Activated CD4-positive, alpha-beta T cell treated with anti-CD3 and anti-CD28 coated beads, Interleukin-2, Interleukin-4, amounts not matched to agents 100 ng/mL and 50 ng/mL, durations not matched to agents 16 hours and 8 hours (primary cell): ENCODE results near the gene CD200R1L.

Experiments used
- DNase-seq: peaks from one replicate; pipeline ENCODE4 v3.0.0-alpha.2; 2020; ENCODE audit warnings: low spot score

CD200R1L gene

DNA sequence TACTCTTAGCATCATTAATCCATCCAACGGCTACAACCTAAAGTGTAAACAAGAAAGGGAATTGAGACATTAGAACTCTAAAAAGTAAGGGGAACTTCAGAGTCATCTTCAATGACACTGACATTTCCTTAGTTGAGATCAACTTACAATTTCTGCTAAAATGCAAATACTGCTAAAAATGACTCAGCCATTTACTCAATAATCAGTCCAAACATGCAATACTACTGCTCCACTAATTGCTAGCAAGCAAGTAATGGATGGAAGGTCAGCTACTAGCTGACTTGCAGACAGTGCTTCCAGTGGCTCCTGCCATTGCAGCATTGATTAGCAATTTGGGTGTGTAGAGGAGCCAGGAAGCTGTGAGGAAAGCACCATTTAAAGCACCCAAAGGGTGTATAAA lies 28.4 kb downstream of the CD200R1L start:
- no peak for DNase-seq

DNA sequence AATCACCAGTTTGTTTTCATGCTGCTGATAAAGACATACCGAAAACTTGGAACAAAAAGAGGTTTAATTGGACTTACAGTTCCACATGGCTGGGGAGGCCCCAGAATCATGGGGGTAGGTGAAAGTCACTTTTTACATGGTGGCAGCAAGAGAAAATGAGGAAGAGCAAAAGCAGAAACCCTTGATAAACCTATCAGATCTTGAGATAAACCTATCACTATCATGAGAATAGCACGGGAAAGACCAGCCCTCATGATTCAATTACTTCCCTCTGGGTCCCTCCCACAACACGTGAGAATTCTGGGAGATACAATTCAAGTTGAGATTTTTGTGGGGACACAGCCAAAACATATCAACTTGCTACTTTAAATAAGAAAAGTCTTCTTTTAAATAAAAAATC lies 28.9 kb downstream of the CD200R1L start:
- DNase-seq, result no peak

DNA sequence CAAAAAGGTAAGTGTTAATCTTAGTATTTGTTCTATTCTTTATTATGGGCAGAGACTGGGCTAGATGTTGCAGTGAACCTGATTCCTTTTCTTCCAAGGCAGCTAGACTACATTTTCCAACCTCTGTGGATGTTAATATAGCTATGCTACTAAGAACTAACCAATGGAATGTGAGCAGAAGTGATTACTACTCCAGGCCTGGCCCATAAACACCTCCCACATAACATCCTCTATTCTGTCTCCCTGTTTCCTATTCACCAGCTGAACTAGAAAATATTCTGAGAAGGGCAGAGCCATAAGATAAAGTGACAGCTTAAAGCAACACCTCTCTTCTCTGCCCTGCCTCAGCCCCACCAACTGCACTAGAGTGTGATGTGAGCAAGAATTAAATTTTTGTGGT lies 29.4 kb downstream of the CD200R1L start:
- no peak for DNase-seq

- no peak for DNase-seq
Observed at GRCh38 chr3:112815981-112816380, 30.7 kb downstream of the CD200R1L start.

DNA sequence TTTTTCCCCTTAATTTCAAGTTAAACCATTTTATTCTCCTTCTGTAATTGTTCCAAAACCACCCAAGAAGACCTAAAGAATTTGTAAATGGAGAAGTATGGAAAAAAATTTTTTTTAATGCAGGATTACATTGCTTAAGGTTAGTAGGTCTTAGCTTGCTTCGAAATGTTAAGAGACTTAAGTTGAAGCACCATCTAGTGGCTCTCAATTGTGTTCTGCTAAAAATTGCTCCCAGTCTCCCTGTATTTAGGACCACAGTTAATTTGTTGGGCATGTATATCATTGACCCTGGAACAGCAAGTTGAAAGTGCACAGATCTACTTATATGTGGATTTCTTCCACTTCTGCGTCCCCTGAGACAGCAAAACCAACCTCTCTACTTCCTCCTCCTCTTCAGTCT lies 32.4 kb downstream of the CD200R1L start:
- no peak for DNase-seq

DNA sequence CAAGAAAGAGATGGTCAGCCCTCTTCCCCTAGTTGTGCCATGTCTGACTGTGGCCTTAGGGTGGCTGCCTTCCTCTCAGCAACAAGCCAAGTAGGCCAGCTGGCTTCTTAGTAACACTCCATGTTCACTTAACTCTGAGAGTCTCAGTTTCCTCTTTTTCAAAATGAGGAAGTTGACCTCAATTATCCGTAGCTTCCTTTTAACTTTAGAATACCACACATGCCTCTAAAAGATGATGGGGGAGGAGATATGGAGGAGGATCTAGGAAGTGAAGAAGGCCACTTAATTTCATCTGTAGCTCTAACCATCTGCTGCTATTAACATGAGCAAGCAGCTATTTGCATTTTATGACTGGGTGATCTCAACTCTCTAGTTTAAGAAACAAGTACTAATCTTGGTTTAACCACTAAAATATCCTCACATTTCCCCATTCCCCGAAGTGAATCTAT lies 32.9 kb downstream of the CD200R1L start:
- DNase-seq, result no peak

DNA sequence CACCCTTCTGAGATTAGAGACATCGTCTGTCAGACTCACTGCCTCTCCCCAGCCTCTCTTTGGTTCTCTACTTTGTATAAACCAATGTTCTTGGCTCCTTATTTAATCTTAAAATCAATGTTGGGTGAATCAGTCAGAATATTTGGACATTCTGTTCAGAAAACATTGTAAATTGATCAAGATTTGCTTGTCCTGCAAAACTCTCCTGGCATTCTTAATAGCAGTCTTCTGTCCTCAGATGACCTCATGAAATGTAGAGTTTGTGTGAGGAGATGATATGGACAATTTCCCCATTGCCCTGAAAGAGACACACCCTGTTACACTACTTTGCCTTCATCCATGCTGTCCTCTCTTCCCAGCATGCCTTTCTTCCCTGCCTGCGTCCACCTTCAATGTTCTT lies 33.6 kb downstream of the CD200R1L start:
- DNase-seq, result no peak

DNA sequence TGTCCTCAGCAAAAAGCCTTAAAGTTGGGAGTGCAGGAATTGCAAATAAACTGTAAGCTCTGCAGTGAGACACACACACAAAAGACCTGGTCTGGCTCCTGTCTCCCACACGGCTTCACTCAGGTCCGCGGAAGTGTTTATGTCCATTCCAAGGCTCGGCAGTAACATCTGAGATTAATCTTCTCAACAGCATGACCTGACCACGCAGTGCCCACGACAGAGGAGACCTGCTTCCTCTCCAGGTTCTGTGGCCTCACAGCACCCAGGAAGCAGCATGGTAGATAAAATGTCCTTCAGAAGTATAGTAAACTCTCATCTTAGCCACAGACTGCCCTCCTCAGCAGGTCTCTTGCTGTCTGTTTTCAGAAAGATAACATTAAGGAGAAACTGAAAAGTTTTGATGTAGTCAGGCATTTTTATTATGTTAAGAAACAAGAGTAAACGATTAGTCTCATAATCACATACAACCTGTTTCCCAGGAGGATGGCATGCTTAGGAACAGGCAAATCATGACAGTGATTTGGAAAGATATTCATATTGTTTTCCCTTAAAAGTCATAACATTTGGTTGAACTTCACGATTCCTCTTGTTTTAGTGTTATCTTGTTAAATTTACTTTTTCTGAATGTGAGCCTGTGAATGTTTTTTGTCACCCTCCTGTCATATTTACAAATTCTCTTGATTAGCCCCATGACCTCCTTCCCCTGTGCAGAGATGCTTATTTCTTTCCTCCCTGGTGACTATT lies 34.6 kb downstream of the CD200R1L start:
- DNase-seq, result no peak

GRCh38 chr3:112811131-112811884 lies 35.4 kb downstream of the CD200R1L start:
- DNase-seq, result no peak

GRCh38 chr3:112810561-112810960 lies 36.1 kb downstream of the CD200R1L start:
- DNase-seq, result no peak

- no peak for DNase-seq
Observed at GRCh38 chr3:112808136-112808535, 38.5 kb downstream of the CD200R1L start.

DNA sequence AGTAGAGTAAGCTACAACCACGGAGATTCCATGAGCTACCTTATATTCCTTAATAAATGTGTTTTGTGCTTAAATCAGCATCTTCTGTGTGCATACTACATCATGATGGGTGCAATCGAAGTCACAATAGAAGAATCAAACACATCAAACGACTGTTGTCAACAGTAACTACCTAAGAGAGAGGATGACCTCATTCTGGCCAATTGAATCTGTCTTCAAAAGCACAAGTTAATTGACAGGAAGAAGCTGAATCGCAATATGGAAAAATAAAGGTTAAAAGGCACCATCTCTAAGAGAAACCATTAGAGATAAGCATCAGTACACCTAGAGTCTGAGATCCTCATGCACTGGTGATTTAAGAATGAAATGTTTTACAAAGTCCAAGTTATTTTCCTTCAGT lies 39.0 kb downstream of the CD200R1L start:
- DNase-seq, result no peak

GRCh38 chr3:112806903-112807302 lies 39.8 kb downstream of the CD200R1L start:
- DNase-seq, result no peak

DNA sequence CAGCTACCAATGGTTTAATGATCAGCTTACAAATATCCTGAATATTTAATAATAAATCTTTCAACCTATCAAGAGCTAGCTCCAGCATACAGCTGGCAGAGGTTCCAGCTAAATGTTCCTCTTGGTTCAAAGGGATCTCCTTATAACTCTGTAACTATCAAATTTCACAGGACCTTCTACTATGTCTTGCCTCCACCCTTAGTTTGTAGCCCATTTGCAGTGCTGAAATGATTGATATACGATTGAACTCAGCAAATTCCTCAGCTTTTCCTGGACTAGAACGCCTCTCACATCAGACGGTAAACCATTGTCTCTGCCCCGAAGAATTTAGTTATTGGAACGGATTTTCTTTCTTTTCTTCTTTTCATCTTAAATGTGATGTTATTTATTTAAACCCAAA lies 41.5 kb downstream of the CD200R1L start:
- DNase-seq, result no peak

GRCh38 chr3:112804021-112804420 lies 42.6 kb downstream of the CD200R1L start:
- DNase-seq, result no peak

GRCh38 chr3:112803467-112803866 lies 43.2 kb downstream of the CD200R1L start:
- no peak for DNase-seq

- DNase-seq, result no peak
Observed at GRCh38 chr3:112802338-112802737, 44.3 kb downstream of the CD200R1L start.

DNA sequence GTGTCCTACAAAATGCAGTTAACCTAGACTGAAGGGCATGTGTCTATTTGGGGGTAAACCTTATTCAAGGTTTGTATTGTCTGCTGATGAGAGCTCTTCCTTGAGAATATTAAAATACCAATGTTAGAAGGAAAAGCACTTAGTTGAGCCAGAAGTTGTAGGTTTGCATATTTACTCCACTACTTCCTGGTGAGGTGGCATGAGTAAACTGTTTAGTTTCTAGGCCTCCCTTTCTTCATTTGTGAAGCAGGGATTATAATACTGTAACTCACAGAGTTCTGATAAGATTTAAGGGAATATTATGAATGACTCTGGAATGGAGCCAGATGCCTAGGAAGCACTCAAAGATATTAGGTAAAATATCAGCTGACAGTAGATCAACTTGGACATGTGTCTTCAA lies 46.7 kb downstream of the CD200R1L start:
- DNase-seq, result no peak

GRCh38 chr3:112794622-112795172 lies 52.0 kb downstream of the CD200R1L start:
- no peak for DNase-seq

GRCh38 chr3:112793326-112794081 lies 53.2 kb downstream of the CD200R1L start:
- DNase-seq, result no peak

DNA sequence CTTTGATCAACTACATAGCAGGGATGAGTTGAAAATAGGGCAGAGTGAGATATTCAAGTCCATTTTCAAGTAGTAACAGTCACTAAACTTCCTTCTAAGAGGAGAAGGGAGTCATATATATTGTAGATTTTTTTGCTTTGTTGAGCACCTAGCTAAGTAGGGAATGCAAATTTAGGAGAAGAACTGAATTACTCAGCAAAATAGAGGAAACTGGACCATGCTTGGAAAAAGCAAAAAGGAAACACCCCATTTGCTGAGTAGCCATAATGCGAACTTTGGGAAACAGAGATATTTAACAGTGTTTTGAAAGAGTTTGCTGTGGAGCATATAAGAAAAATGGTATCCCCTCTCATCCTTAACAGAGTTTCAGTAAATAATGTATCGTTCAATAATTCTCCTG lies 54.9 kb downstream of the CD200R1L start:
- DNase-seq, result no peak

GRCh38 chr3:112789787-112790186 lies 56.9 kb downstream of the CD200R1L start:
- no peak for DNase-seq
